PC-9 (cell line): ENCODE measurements around the gene FADS3. TPM values are rescaled to one million over a fixed set of nuclear protein-coding genes. Genes with fewer than 3 reads are reported as not detected.
A peak's percentile ranks its signal among the peaks of the same experiment; 100 is the strongest.

Source experiments
- BruUV-seq: library from RNA; stranded (reverse); fragments of 400-500 nt; replicated peaks from 2 replicates; lab custom pipeline; 2021; lab: Mats Ljungman, UMichigan
- CTCF ChIA-PET: fragments of 300-600 bp; sonication (Branson Sonifier 250); formaldehyde crosslinking; loops from one replicate; lab custom pipeline; 2022; ENCODE audit warnings: antibody characterized with exemption; lab: Charles Lee
- POLR2A ChIA-PET: fragments of 300-600 bp; sonication (Branson Sonifier 250); formaldehyde crosslinking; loops from one replicate; lab custom pipeline; 2022; ENCODE audit warnings: antibody characterized with exemption; ENCODE audit not compliant: unreplicated experiment; lab: Charles Lee
- DNase-seq, 2 experiments: peaks; one replicate each; pipeline versions ENCODE4 v3.0.0 to v3.0.0-alpha.2; 2015 to 2022; ENCODE audit warnings: mixed read lengths in 1 of 2
- H2AFZ ChIP-seq: fragments of 200-600 bp; sonication (generic); 2 replicates; pipeline ENCODE4 v1.8.1; 2017; ENCODE audit warnings: antibody characterized with exemption
- H3F3A ChIP-seq: fragments of 200-600 bp; sonication (generic); 2 replicates; pipeline ENCODE4 v1.8.1; 2017; ENCODE audit warnings: antibody characterized with exemption, mild to moderate bottlenecking, low read depth; ENCODE audit not compliant: insufficient read depth
- H3K27ac ChIP-seq: fragments of 200-600 bp; sonication (generic); 2 replicates; pipeline ENCODE4 v1.6.1; 2016; ENCODE audit warnings: mixed run types
- H3K27me3 ChIP-seq: fragments of 200-600 bp; sonication (generic); 2 replicates; pipeline ENCODE4 v1.6.1; 2016; ENCODE audit warnings: low read depth, mixed run types; ENCODE audit not compliant: insufficient read depth
- H3K36me3 ChIP-seq: fragments of 200-600 bp; sonication (generic); 2 replicates; pipeline ENCODE4 v1.6.1; 2016; ENCODE audit warnings: low read depth, mixed run types
- H3K4me1 ChIP-seq: fragments of 200-600 bp; sonication (generic); replicated peaks from 2 replicates; pipeline ENCODE4 v1.6.1; 2016; ENCODE audit warnings: mixed run types; ENCODE audit not compliant: insufficient read depth
- H3K4me2 ChIP-seq: fragments of 200-600 bp; sonication (generic); 2 replicates; pipeline ENCODE4 v1.6.1; 2017; ENCODE audit warnings: mixed run types
- H3K4me3 ChIP-seq: fragments of 200-600 bp; sonication (generic); 2 replicates; pipeline ENCODE4 v1.6.1; 2016; ENCODE audit warnings: mixed run types
- H3K79me2 ChIP-seq: fragments of 200-600 bp; sonication (generic); 2 replicates; pipeline ENCODE4 v1.6.1; 2017; ENCODE audit warnings: low read depth, mixed run types
- H3K9me2 ChIP-seq: fragments of 200-600 bp; sonication (generic); 2 replicates; pipeline ENCODE4 v1.8.1; 2017; ENCODE audit warnings: mild to moderate bottlenecking; ENCODE audit not compliant: insufficient read depth
- H3K9me3 ChIP-seq: fragments of 200-600 bp; sonication (generic); 2 replicates; pipeline ENCODE4 v1.8.1; 2016; ENCODE audit warnings: low read depth; ENCODE audit not compliant: insufficient read depth
- H4K20me1 ChIP-seq: fragments of 200-600 bp; sonication (generic); 2 replicates; pipeline ENCODE4 v1.8.1; 2017; ENCODE audit not compliant: insufficient read depth
- EZH2 ChIP-seq: fragments of 200-600 bp; sonication (generic); IDR thresholded peaks from 2 replicates; pipeline ENCODE4 v1.8.0; 2017; ENCODE audit warnings: antibody characterized with exemption, low read depth
- intact Hi-C: fragments of 100-400 bp; cut with micrococcal nuclease; formaldehyde crosslinking; loops from one replicate; pipeline ENCODE4 v1.10.0; 2022; ENCODE audit not compliant: unreplicated experiment
- total RNA-seq: library from RNA; stranded (reverse); gene quantifications from 2 replicates; pipeline ENCODE4 v1.2.3, GENCODE V29; 2021
- TF ChIP-seq, protein P1 (sequence below): fragments of 200-600 bp; sonication (generic); conservative IDR thresholded peaks from 2 replicates; pipeline ENCODE4 v1.6.1; 2017; ENCODE audit warnings: mixed run types, antibody characterized with exemption, mild to moderate bottlenecking, moderate library complexity

FADS3 gene
- total RNA-seq, 1 experiment from 2014 or later = 75.5 TPM

DNA sequence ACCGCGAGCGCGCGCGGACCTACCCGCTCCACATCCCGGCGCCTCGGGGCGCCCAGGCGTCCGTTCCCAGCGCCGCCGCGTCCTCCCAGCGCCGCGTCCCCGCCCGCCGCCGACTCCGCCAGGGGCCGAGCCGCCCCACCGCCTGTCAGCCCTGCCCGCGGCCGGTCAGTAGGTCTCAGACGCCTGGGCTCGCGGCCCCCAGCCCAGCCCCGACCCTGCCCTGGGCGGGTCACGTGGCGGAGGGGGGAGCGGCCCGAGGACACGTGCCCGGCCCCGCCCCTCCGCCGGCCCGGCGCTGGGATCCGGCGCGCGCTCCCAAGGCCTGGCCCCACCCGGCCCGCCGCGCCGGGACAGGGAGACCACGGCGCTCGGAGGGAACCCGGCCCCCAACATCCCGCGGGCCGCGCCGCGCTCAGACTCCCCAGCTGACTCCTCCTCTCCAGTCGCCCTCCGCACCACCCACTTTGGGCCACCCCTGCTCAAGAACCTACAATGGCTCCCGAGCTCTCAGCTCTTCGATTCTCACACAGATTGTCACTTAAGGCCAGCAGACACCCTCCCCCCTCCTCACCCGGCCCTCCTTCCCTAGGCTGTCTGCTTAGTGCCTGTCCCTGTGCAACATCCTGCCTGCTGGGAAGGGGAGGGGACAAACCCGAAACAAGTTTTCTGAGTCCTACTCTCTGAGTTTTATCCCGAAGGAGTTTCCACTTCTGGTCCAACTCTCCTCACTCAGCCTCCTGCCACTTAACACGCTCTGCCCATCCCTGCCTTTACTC lies 26.2 kb upstream of the FADS3 start, which contains the start of gene RAB3IL1:
Gene RAB3IL1, minus strand, starts transcription at position 233 of the 776 bp plus-strand sequence. Its CDS starts 199 bp downstream, at position 34.
- H3K27me3 ChIP-seq = peaks cover 24% of the 10 kb centered on the region
- POLR2A ChIA-PET = no interaction called here
- no peak within 1 kb of the TSS for H3K27ac ChIP-seq
- no peak for TF ChIP-seq EZH2
- TF ChIP-seq, protein P1, sequence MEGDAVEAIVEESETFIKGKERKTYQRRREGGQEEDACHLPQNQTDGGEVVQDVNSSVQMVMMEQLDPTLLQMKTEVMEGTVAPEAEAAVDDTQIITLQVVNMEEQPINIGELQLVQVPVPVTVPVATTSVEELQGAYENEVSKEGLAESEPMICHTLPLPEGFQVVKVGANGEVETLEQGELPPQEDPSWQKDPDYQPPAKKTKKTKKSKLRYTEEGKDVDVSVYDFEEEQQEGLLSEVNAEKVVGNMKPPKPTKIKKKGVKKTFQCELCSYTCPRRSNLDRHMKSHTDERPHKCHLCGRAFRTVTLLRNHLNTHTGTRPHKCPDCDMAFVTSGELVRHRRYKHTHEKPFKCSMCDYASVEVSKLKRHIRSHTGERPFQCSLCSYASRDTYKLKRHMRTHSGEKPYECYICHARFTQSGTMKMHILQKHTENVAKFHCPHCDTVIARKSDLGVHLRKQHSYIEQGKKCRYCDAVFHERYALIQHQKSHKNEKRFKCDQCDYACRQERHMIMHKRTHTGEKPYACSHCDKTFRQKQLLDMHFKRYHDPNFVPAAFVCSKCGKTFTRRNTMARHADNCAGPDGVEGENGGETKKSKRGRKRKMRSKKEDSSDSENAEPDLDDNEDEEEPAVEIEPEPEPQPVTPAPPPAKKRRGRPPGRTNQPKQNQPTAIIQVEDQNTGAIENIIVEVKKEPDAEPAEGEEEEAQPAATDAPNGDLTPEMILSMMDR = no peak
- no peaks in the 10 kb centered on the region for H3K9me3 ChIP-seq
- H3K36me3 ChIP-seq = no peaks in the 10 kb centered on the region
- peak within 1 kb of the TSS; percentile 92 for H3K4me2 ChIP-seq
- CTCF ChIA-PET = no interaction called here
- peak within 1 kb of the TSS; percentile 61; the same call in 1 of the 2 replicates for H3K4me3 ChIP-seq
- peaks cover 15% of the 10 kb centered on the region; the same call in 1 of the 2 replicates for H3F3A ChIP-seq
- H3K4me1 ChIP-seq = no peaks in the 10 kb centered on the region; the same call in 1 of the 2 replicates
- no peaks in the 10 kb centered on the region for H3K9me2 ChIP-seq
- no peaks in the 10 kb centered on the region for H3K79me2 ChIP-seq
- H2AFZ ChIP-seq = peak within 1 kb of the TSS; percentile 80
- H4K20me1 ChIP-seq = no peaks in the 10 kb centered on the region
- no TSS peak for BruUV-seq
- intact Hi-C loops = no loop called here
- peak in 1 of 2 experiments; percentile 52 for DNase-seq

DNA sequence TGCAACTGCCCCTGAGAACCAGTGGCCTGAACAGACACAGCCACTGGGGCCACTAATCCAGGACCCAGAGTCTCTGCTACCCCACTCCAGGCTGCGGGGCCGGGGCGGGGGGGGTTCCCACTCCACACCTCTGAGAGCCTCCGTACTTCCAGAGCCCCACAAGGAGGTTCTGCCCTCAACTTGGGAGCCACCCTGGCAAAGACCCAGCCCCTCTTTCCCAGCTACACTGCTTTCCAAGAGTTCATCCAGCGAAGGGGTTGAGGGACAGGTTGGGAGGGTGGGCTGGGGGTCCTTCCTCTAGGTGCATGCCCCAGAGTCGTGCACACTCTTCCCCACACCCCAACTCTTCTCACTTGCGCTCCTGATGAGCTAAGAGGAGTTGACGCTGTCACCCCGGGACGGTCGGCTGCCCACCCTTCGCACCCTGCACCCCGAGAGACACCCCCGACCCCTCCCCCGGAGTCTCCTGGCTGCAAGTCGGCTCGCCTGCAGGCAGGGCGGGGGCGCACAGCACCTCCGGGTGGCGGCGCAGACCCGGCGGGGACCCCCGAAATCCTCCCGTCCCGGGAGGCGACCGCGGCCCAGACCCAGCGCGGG lies 25.5 kb upstream of the FADS3 start:
- H3K27ac ChIP-seq = no peak overlapping the region
- H3F3A ChIP-seq = peaks cover 15% of the 10 kb centered on the region; the same call in 1 of the 2 replicates
- no peaks in the 10 kb centered on the region for H4K20me1 ChIP-seq
- H3K4me2 ChIP-seq = peak overlapping the region; percentile 92
- H2AFZ ChIP-seq = peak overlapping the region; percentile 80
- no TSS peak for BruUV-seq
- H3K4me3 ChIP-seq = peak overlapping the region; percentile 61; the same call in 1 of the 2 replicates
- intact Hi-C loops = no loop called here
- no peak for DNase-seq
- H3K9me3 ChIP-seq = no peaks in the 10 kb centered on the region
- ChIA-PET POLR2A (no interaction called here), CTCF (no interaction called here)
- no peaks in the 10 kb centered on the region for H3K79me2 ChIP-seq
- no peak for TF ChIP-seq EZH2
- TF ChIP-seq, protein P1 = no peak
- no peaks in the 10 kb centered on the region; the same call in 1 of the 2 replicates for H3K4me1 ChIP-seq
- no peaks in the 10 kb centered on the region for H3K36me3 ChIP-seq
- H3K27me3 ChIP-seq = peaks cover 24% of the 10 kb centered on the region
- H3K9me2 ChIP-seq = no peaks in the 10 kb centered on the region

DNA sequence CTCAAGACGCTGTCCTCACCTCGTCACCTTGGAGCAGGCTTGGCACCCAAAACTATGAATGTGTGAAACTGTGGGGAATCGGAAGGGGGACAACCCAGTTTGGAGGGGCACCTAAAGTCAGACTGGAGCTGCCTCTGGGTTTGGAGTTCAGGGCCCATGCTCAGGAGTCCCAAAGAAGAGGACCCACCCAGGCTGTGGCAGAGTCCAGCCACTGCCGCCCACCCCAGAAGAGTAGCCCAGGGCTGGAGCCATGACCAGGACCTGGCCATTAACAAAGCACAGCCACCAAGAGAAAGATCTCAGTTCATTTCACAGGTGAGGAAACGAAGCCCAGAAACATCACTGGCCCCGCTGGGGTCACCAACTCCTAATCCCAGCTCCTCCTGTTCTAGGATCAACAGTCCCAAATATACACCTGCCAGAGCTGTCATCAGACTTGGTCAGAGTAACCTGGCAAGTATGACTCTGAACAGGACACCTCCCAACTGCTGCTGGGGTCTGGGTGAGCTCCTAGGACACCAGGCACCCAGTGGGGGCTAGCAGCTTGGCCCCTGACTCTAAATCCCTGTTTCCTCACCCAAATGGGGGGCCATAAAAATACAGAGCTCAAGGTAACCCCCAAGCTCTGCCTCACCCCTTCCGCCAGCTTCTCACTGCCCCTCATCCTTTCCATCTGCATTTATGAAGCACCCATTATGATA lies 23.3 kb upstream of the FADS3 start:
- H2AFZ ChIP-seq = no peak overlapping the region
- TF ChIP-seq EZH2 = no peak
- TF ChIP-seq, protein P1 = no peak
- peaks cover 15% of the 10 kb centered on the region; the same call in 1 of the 2 replicates for H3F3A ChIP-seq
- intact Hi-C loops = no loop called here
- no peaks in the 10 kb centered on the region for H4K20me1 ChIP-seq
- POLR2A ChIA-PET = no interaction called here
- BruUV-seq = no TSS peak
- H3K4me3 ChIP-seq = no peak overlapping the region
- CTCF ChIA-PET = interaction anchor here (1.1 kb wide), 1 partner anchor 12 kb away, joined by 3 read pairs; no protein-coding TSS in a partner anchor
- H3K27me3 ChIP-seq = peaks cover 19% of the 10 kb centered on the region
- no peaks in the 10 kb centered on the region for H3K36me3 ChIP-seq
- H3K9me3 ChIP-seq = no peaks in the 10 kb centered on the region
- no peak for DNase-seq
- no peak overlapping the region for H3K27ac ChIP-seq
- H3K4me1 ChIP-seq = no peaks in the 10 kb centered on the region; the same call in 1 of the 2 replicates
- no peak overlapping the region for H3K4me2 ChIP-seq
- no peaks in the 10 kb centered on the region for H3K79me2 ChIP-seq
- H3K9me2 ChIP-seq = no peaks in the 10 kb centered on the region
